Neural progenitor cell (in vitro differentiated cells): ENCODE data around the gene OBP2A.

Experiments used
- CTCF ChIP-seq: fragments of 200-600 bp; sonication (generic); IDR thresholded peaks from 2 replicates; pipeline ENCODE4 v1.5.1; 2017; ENCODE audit warnings: antibody characterized with exemption, mild to moderate bottlenecking
- EZH2 ChIP-seq: fragments of 200-600 bp; sonication (generic); IDR thresholded peaks from 2 replicates; pipeline ENCODE4 v1.6.1; 2017; ENCODE audit warnings: antibody characterized with exemption, mild to moderate bottlenecking, moderate library complexity

GRCh38 chr9:135509458-135509857, 36.5 kb upstream of the OBP2A start:
- no peak for TF ChIP-seq EZH2
- TF ChIP-seq CTCF = no peak
